ENCODE results near the gene TLE2. TPM values are rescaled to one million over a fixed set of nuclear protein-coding genes. Genes with fewer than 3 reads are reported as not detected.
"Not testable (repeated sequence)": the region's sequence is repeated elsewhere in the genome, so short reads cannot be mapped to it uniquely, and the experiment has no call there.

The TLE2 gene
- total and polyA plus RNA-seq, 9 of the 15 experiments (the other 6 are each of a cell fraction or from before 2014, with no cell fraction given) = 0.35 to 13.1 (median 6.2) TPM

GRCh38 chr19:3038214-3038613 lies 9.1 kb upstream of the TLE2 start:
- no peaks in the 10 kb centered on the region for H3K36me3 ChIP-seq (ENCODE audit: control insufficient read depth, insufficient read depth, low read length)
- no peak overlapping the region for H3K9ac ChIP-seq (ENCODE audit: insufficient read depth in 1 of 2, low read depth in 2 of 2, low read length in 2 of 2)
- H3K9me1 ChIP-seq (ENCODE audit: control insufficient read depth, insufficient read depth, low read length) = no peaks in the 10 kb centered on the region
- ATAC-seq (no peak), DNase-seq (ENCODE audit: extremely low read depth in 1 of 4, low spot score in 3 of 4) (no peak), FAIRE-seq (no peak)
- no peak overlapping the region for H3K27ac ChIP-seq (ENCODE audit: extremely low read depth, low read depth, low read length)
- H3K79me2 ChIP-seq (ENCODE audit: control insufficient read depth, insufficient read depth, low read length) = peaks cover 7% of the 10 kb centered on the region; the same call in 1 of the 3 replicates
- H4K20me1 ChIP-seq (replicated peaks; ENCODE audit: control insufficient read depth, insufficient read depth, low read length) = no peaks in the 10 kb centered on the region
- no peak overlapping the region for H3K4me2 ChIP-seq (ENCODE audit: insufficient read depth, low read length)
- POLR2A ChIA-PET = interaction anchor here (1.0 to 1.8 kb wide), 3 partner anchors 15 to 51 kb away, joined by 3 to 6 read pairs (median 4); no protein-coding TSS in a partner anchor
- 93% methylated on average over 5 of the region's 5 CpGs for WGBS (ENCODE audit: insufficient coverage, low coverage, missing lambda C conversion rate)
- CTCF ChIA-PET (ENCODE audit: low intra/inter-chr PET ratio) = no interaction called here
- intact Hi-C loops (cut with micrococcal nuclease) = loop anchor here (5.0 kb wide), 1 partner anchor 34 kb away; no protein-coding TSS in a partner anchor
- no peaks in the 10 kb centered on the region for H3K9me3 ChIP-seq (replicated peaks; ENCODE audit: control insufficient read depth, insufficient read depth, low read depth, low read length)
- no peak overlapping the region for H2AFZ ChIP-seq (ENCODE audit: low read depth, low read length)
- peaks cover 46 to 64% of the 10 kb centered on the region in 2 experiments for H3K4me1 ChIP-seq (replicated peaks in 1 of 2; ENCODE audit: control insufficient read depth in 2 of 2, insufficient read depth in 2 of 2, low read length in 2 of 2)
- no TSS peak for BruUV-seq (replicated peaks)
- in situ Hi-C loops (cut with MboI) = no loop called here
- H3K4me3 ChIP-seq = no peak overlapping the region
- H3K27me3 ChIP-seq (ENCODE audit: control insufficient read depth in 2 of 2, insufficient read depth in 2 of 2, low read length in 2 of 2) = no peaks in the 10 kb centered on the region
- TF ChIP-seq ZNF24 (IDR thresholded peaks at IDR 0.05) = no peak
- no peak for TF ChIP-seq L3MBTL2 (IDR thresholded peaks at IDR 0.05)
- no peak for TF ChIP-seq ZNF408 (CRISPR knock-in tag; IDR thresholded peaks at IDR 0.05; ENCODE audit: low read depth)
- no peak for TF ChIP-seq TBP (optimal IDR thresholded peaks at IDR 0.05; ENCODE audit: low read depth, low read length)
- TF ChIP-seq ZNF121 (CRISPR knock-in tag; conservative IDR thresholded peaks at IDR 0.05) = peak; percentile 54; the same call in 1 of the 2 replicates

- BruUV-seq (replicated peaks); H3K27me3 ChIP-seq (ENCODE audit: control insufficient read depth in 2 of 2, insufficient read depth in 2 of 2, low read length in 2 of 2); DNase-seq (ENCODE audit: extremely low read depth in 1 of 4, low spot score in 3 of 4); H3K79me2 ChIP-seq (ENCODE audit: control insufficient read depth, insufficient read depth, low read length); H4K20me1 ChIP-seq (replicated peaks; ENCODE audit: control insufficient read depth, insufficient read depth, low read length); H3K9me3 ChIP-seq (replicated peaks; ENCODE audit: control insufficient read depth, insufficient read depth, low read depth, low read length); FAIRE-seq; H3K36me3 ChIP-seq (ENCODE audit: control insufficient read depth, insufficient read depth, low read length); H3K9me1 ChIP-seq (ENCODE audit: control insufficient read depth, insufficient read depth, low read length); CTCF ChIA-PET (ENCODE audit: low intra/inter-chr PET ratio); in situ Hi-C loops (cut with MboI); ATAC-seq; TF ChIP-seq TOE1 (CRISPR knock-in tag; IDR thresholded peaks at IDR 0.05; ENCODE audit: borderline replicate concordance, low read depth): not testable (repeated sequence)
- 47% methylated on average over 14 of the region's 14 CpGs for WGBS (ENCODE audit: insufficient coverage, low coverage, missing lambda C conversion rate)
- 0 out of 2 replicates have a peak overlapping the region, but pooled peaks have one; percentile 2 for H2AFZ ChIP-seq (ENCODE audit: low read depth, low read length)
- peak overlapping the region; percentile 90; the same call in 2 of the 3 replicates for H3K27ac ChIP-seq (ENCODE audit: extremely low read depth, low read depth, low read length)
- peaks cover 41 to 56% of the 10 kb centered on the region in 2 experiments for H3K4me1 ChIP-seq (replicated peaks in 1 of 2; ENCODE audit: control insufficient read depth in 2 of 2, insufficient read depth in 2 of 2, low read length in 2 of 2)
- H3K4me3 ChIP-seq = peak overlapping the region; percentile 61; the same call in 1 of the 2 replicates
- peak overlapping the region in 1 of 2 experiments; percentile 85; a peak in 1 of 4 replicates for H3K9ac ChIP-seq (ENCODE audit: insufficient read depth in 1 of 2, low read depth in 2 of 2, low read length in 2 of 2)
- POLR2A ChIA-PET = interaction anchor here (0.5 to 2.9 kb wide), 11 partner anchors 14 to 561 kb away, joined by 3 to 21 read pairs (median 3); partner anchors contain the start of gene GADD45B
- intact Hi-C loops (cut with micrococcal nuclease) = loop anchor here (5.0 kb wide), 1 partner anchor 35 kb away; no protein-coding TSS in a partner anchor
- peak overlapping the region; percentile 89; the same call in 1 of the 2 replicates for H3K4me2 ChIP-seq (ENCODE audit: insufficient read depth, low read length)
- TF ChIP-seq ZNF121 (CRISPR knock-in tag; conservative IDR thresholded peaks at IDR 0.05) (peak; percentile 73), KDM1A (IDR thresholded peaks at IDR 0.05) (peak in 1 of 2 experiments; percentile 55; a peak in 2 of 4 replicates), PRDM10 (IDR thresholded peaks at IDR 0.05; ENCODE audit: partially characterized antibody) (peak; percentile 21), TOE1 (IDR thresholded peaks at IDR 0.05; ENCODE audit: borderline replicate concordance) (0 out of 2 replicates have a peak, but pooled peaks have one; percentile 5)
These were observed 8.0 kb upstream of the TLE2 start for GRCh38 chr19:3036977-3037544.
